Mesenchymal stem cell (in vitro differentiated cells and primary cell): Measurements from ENCODE around the gene IFNW1. TPM values are rescaled to one million over a fixed set of nuclear protein-coding genes. Genes with fewer than 3 reads are reported as not detected.
"Not testable (repeated sequence)": the region's sequence is repeated elsewhere in the genome, so short reads cannot be mapped to it uniquely, and the experiment has no call there.

ENCODE experiments used
- DNase-seq: peaks from one replicate; pipeline ENCODE4 v3.0.0-alpha.2; 2013
- H2AFZ ChIP-seq: one replicate; pipeline ENCODE4 v1.6.1; 2013; ENCODE audit warnings: low read depth, mild to moderate bottlenecking, control low read depth, inconsistent platforms, low read length, moderate library complexity
- H2AK5ac ChIP-seq: 2 replicates; pipeline ENCODE4 v1.6.1; 2013; ENCODE audit warnings: low read length, moderate library complexity, mild to moderate bottlenecking, inconsistent platforms; ENCODE audit not compliant: severe bottlenecking
- H2BK120ac ChIP-seq: one replicate; pipeline ENCODE4 v1.6.1; 2013; ENCODE audit warnings: low read depth, mild to moderate bottlenecking, inconsistent platforms, low read length, moderate library complexity
- H2BK12ac ChIP-seq, 2 experiments: one replicate each; pipeline ENCODE4 v1.6.1; 2013; ENCODE audit warnings: inconsistent platforms in 2 of 2, low read length in 2 of 2, mild to moderate bottlenecking in 2 of 2, moderate library complexity in 2 of 2, control low read depth in 1 of 2
- H2BK15ac ChIP-seq: one replicate; pipeline ENCODE4 v1.6.1; 2013; ENCODE audit warnings: mild to moderate bottlenecking, low read depth, inconsistent platforms; ENCODE audit not compliant: poor library complexity, severe bottlenecking
- H2BK5ac ChIP-seq: 2 replicates; pipeline ENCODE4 v1.6.1; 2013; ENCODE audit warnings: low read depth, mild to moderate bottlenecking, low read length, control low read depth, inconsistent platforms; ENCODE audit not compliant: poor library complexity, severe bottlenecking
- H3K14ac ChIP-seq, 2 experiments: one replicate each; pipeline ENCODE4 v1.6.1; 2013; ENCODE audit warnings: inconsistent platforms in 2 of 2, low read length in 2 of 2, control low read depth in 1 of 2, mild to moderate bottlenecking in 1 of 2, moderate library complexity in 1 of 2
- H3K18ac ChIP-seq, 2 experiments: one replicate each; pipeline ENCODE4 v1.6.1; 2013; ENCODE audit warnings: inconsistent platforms in 2 of 2, low read length in 2 of 2, control low read depth in 1 of 2, low read depth in 1 of 2, mild to moderate bottlenecking in 1 of 2
- H3K23ac ChIP-seq, 2 experiments: one replicate each; pipeline ENCODE4 v1.6.1; 2013; ENCODE audit warnings: inconsistent platforms in 2 of 2, low read length in 2 of 2, mild to moderate bottlenecking in 2 of 2, moderate library complexity in 2 of 2, control low read depth in 1 of 2
- H3K27ac ChIP-seq: 2 replicates; pipeline ENCODE4 v1.5.1; 2013; ENCODE audit warnings: mild to moderate bottlenecking, moderate library complexity, low read length, control low read depth, inconsistent platforms; ENCODE audit not compliant: poor library complexity, severe bottlenecking
- H3K27me3 ChIP-seq, 2 experiments: 2 replicates each; pipeline versions ENCODE4 v1.6.1 to v1.7.0; 2013; ENCODE audit warnings: low read length in 2 of 2, mild to moderate bottlenecking in 2 of 2, moderate library complexity in 2 of 2, control low read depth in 1 of 2, inconsistent platforms in 1 of 2; ENCODE audit not compliant: control insufficient read depth in 1 of 2, insufficient read depth in 1 of 2
- H3K36me3 ChIP-seq, 2 experiments: 2 replicates each; pipeline versions ENCODE4 v1.6.1 to v1.7.0; 2013; ENCODE audit warnings: low read length in 2 of 2, control low read depth in 1 of 2, inconsistent platforms in 1 of 2, low read depth in 1 of 2, mild to moderate bottlenecking in 1 of 2; ENCODE audit not compliant: insufficient read depth in 2 of 2, control insufficient read depth in 1 of 2
- H3K4ac ChIP-seq, 2 experiments: one replicate each; pipeline ENCODE4 v1.6.1; 2013; ENCODE audit warnings: inconsistent platforms in 2 of 2, low read length in 2 of 2, mild to moderate bottlenecking in 2 of 2, moderate library complexity in 2 of 2, control low read depth in 1 of 2, low read depth in 1 of 2
- H3K4me1 ChIP-seq: 2 replicates; pipeline ENCODE4 v1.6.1; 2013; ENCODE audit warnings: low read depth, low read length, control low read depth; ENCODE audit not compliant: control insufficient read depth, insufficient read depth
- H3K4me2 ChIP-seq: 2 replicates; pipeline ENCODE4 v1.6.1; 2013; ENCODE audit warnings: low read length, mild to moderate bottlenecking, inconsistent platforms; ENCODE audit not compliant: poor library complexity, severe bottlenecking
- H3K4me3 ChIP-seq, 2 experiments: 2 replicates each; pipeline versions ENCODE4 v1.5.1 to v1.7.0; 2013; ENCODE audit warnings: low read length in 2 of 2, mild to moderate bottlenecking in 2 of 2, control low read depth in 1 of 2, low read depth in 1 of 2; ENCODE audit not compliant: insufficient read depth in 1 of 2
- H3K79me1 ChIP-seq: replicated peaks from 2 replicates; pipeline ENCODE4 v1.6.1; 2013; ENCODE audit warnings: mild to moderate bottlenecking, control low read depth, low read length, inconsistent platforms; ENCODE audit not compliant: poor library complexity, severe bottlenecking
- H3K9ac ChIP-seq: 2 replicates; pipeline ENCODE4 v1.7.0; 2013; ENCODE audit warnings: mild to moderate bottlenecking, low read length, moderate library complexity
- H3K9me3 ChIP-seq: 2 replicates; pipeline ENCODE4 v1.7.0; 2013; ENCODE audit warnings: mild to moderate bottlenecking, low read length; ENCODE audit not compliant: control insufficient read depth
- H4K8ac ChIP-seq: one replicate; pipeline ENCODE4 v1.6.1; 2013; ENCODE audit warnings: inconsistent platforms, mild to moderate bottlenecking, low read length, moderate library complexity
- H4K91ac ChIP-seq: one replicate; pipeline ENCODE4 v1.6.1; 2013; ENCODE audit warnings: mild to moderate bottlenecking, low read length, inconsistent platforms
- WGBS: methylation state at CpG from one replicate; pipeline ENCODE4 v1.1.7; 2013; ENCODE audit warnings: mixed read lengths; 5-methylcytosine and 5-hydroxymethylcytosine counted together
- polyA plus RNA-seq, 2 experiments: library from polyadenylated mRNA; stranded (reverse); fragments of 200-250 nt; gene quantifications; one replicate each; pipeline ENCODE4 v1.2.3, GENCODE V29; 2013

The IFNW1 gene
- not detected for polyA plus RNA-seq (2013, experiment 1 of 2)
- not detected for polyA plus RNA-seq (2013, experiment 2 of 2)

GRCh38 chr9:21141427-21141882 lies at the start of gene IFNW1:
Gene IFNW1 (minus strand): TSS chr9:21141832. CDS start chr9:21141570, 262 bp downstream.
- DNase-seq: no peak
- no peak within 1 kb of the TSS for H3K9ac ChIP-seq
- H3K79me1 ChIP-seq: no peaks in the 10 kb centered on the region
- H3K27me3 ChIP-seq: no peaks in the 10 kb centered on the region
- no peak within 1 kb of the TSS for H2BK5ac ChIP-seq
- H2BK120ac ChIP-seq: no peak within 1 kb of the TSS
- H3K36me3 ChIP-seq: no peaks in the 10 kb centered on the region
- H3K4me2 ChIP-seq: no peak within 1 kb of the TSS
- no peaks in the 10 kb centered on the region for H3K9me3 ChIP-seq
- H2AK5ac ChIP-seq: no peak within 1 kb of the TSS
- no peak within 1 kb of the TSS for H2BK15ac ChIP-seq
- no peak within 1 kb of the TSS for H3K23ac ChIP-seq
- no peak within 1 kb of the TSS for H2AFZ ChIP-seq
- WGBS: no CpG with 5 or more reads among the region's 1 CpG
- H3K4ac ChIP-seq: no peak within 1 kb of the TSS
- H3K4me3 ChIP-seq: no peak within 1 kb of the TSS
- H4K8ac ChIP-seq: no peak within 1 kb of the TSS
- H2BK12ac ChIP-seq: no peak within 1 kb of the TSS
- no peak within 1 kb of the TSS for H3K18ac ChIP-seq
- H4K91ac ChIP-seq: no peak within 1 kb of the TSS
- H3K27ac ChIP-seq: no peak within 1 kb of the TSS
- no peaks in the 10 kb centered on the region for H3K4me1 ChIP-seq
- no peak within 1 kb of the TSS for H3K14ac ChIP-seq

GRCh38 chr9:21187487-21187886 lies 45.9 kb upstream of the IFNW1 start, which contains the start of gene IFNA4:
Gene IFNA4 (minus strand): TSS chr9:21187587. CDS start chr9:21187531, 56 bp downstream.
- H3K23ac ChIP-seq, H2BK12ac ChIP-seq: not testable (repeated sequence)
- no CpG with 5 or more reads among the region's 3 CpGs for WGBS

GRCh38 chr9:21182810-21183736 lies 41.4 kb upstream of the IFNW1 start:
- not testable (repeated sequence) for H4K8ac ChIP-seq, H2BK12ac ChIP-seq, H3K9ac ChIP-seq, H3K14ac ChIP-seq, H4K91ac ChIP-seq, H2BK15ac ChIP-seq, H3K36me3 ChIP-seq, H2BK120ac ChIP-seq, H3K4me1 ChIP-seq, H2BK5ac ChIP-seq, H3K23ac ChIP-seq, H3K4me2 ChIP-seq, H2AFZ ChIP-seq, H3K9me3 ChIP-seq, H3K79me1 ChIP-seq, H3K4ac ChIP-seq, H3K18ac ChIP-seq, H3K27ac ChIP-seq, H3K4me3 ChIP-seq, H2AK5ac ChIP-seq
- H3K27me3 ChIP-seq: peaks cover 5 to 12% of the 10 kb centered on the region in 2 experiments
- peak; percentile 5 for DNase-seq
- WGBS: 35% methylated on average over 2 of the region's 4 CpGs

More at GRCh38 chr9:21187487-21187886, 45.9 kb upstream of the IFNW1 start, which contains the start of gene IFNA4:
- H2BK120ac ChIP-seq, H3K4me2 ChIP-seq, H3K27ac ChIP-seq, H3K4me3 ChIP-seq, H2AK5ac ChIP-seq, H3K18ac ChIP-seq, H3K4me1 ChIP-seq, H3K9me3 ChIP-seq, H2AFZ ChIP-seq, H4K8ac ChIP-seq, H3K4ac ChIP-seq, H3K9ac ChIP-seq, H2BK15ac ChIP-seq, H4K91ac ChIP-seq, H3K27me3 ChIP-seq, H3K79me1 ChIP-seq, DNase-seq, H2BK5ac ChIP-seq, H3K36me3 ChIP-seq, H3K14ac ChIP-seq: not testable (repeated sequence)

GRCh38 chr9:21174671-21175070 lies 33.0 kb upstream of the IFNW1 start:
- H3K4me2 ChIP-seq: no peak overlapping the region
- no peak overlapping the region for H2BK15ac ChIP-seq
- H3K4me3 ChIP-seq: no peak overlapping the region
- WGBS: 100% methylated on average over 2 of the region's 2 CpGs
- DNase-seq: no peak
- no peak overlapping the region for H3K4ac ChIP-seq
- no peak overlapping the region for H2AFZ ChIP-seq
- H2BK12ac ChIP-seq: no peak overlapping the region
- H2BK5ac ChIP-seq: no peak overlapping the region
- no peak overlapping the region for H4K8ac ChIP-seq
- H2AK5ac ChIP-seq: no peak overlapping the region
- no peak overlapping the region for H2BK120ac ChIP-seq
- H4K91ac ChIP-seq: no peak overlapping the region
- H3K36me3 ChIP-seq: no peaks in the 10 kb centered on the region
- H3K27me3 ChIP-seq: peaks cover 4 to 12% of the 10 kb centered on the region in 2 experiments
- no peak overlapping the region for H3K14ac ChIP-seq
- no peaks in the 10 kb centered on the region for H3K79me1 ChIP-seq
- H3K23ac ChIP-seq: no peak overlapping the region
- H3K9me3 ChIP-seq: no peaks in the 10 kb centered on the region
- H3K18ac ChIP-seq: no peak overlapping the region
- no peak overlapping the region for H3K9ac ChIP-seq
- H3K4me1 ChIP-seq: no peaks in the 10 kb centered on the region
- no peak overlapping the region for H3K27ac ChIP-seq
